HG02973 (cell line): ENCODE measurements around the gene PDCL3.

Source experiments
- ATAC-seq: cut with Tn5 transposase; IDR thresholded peaks from one replicate; pipeline ENCODE4 v1.9.1; 2021; ENCODE audit warnings: moderate library complexity; ENCODE audit not compliant: unreplicated experiment

PDCL3 gene

GRCh38 chr2:100560216-100560830 lies 2.5 kb upstream of the PDCL3 start:
- ATAC-seq: no peak

GRCh38 chr2:100561191-100561590 lies 1.6 kb upstream of the PDCL3 start:
- ATAC-seq: no peak

GRCh38 chr2:100563407-100564247 lies 834 bp downstream of the PDCL3 start:
- peak; percentile 9 for ATAC-seq

DNA sequence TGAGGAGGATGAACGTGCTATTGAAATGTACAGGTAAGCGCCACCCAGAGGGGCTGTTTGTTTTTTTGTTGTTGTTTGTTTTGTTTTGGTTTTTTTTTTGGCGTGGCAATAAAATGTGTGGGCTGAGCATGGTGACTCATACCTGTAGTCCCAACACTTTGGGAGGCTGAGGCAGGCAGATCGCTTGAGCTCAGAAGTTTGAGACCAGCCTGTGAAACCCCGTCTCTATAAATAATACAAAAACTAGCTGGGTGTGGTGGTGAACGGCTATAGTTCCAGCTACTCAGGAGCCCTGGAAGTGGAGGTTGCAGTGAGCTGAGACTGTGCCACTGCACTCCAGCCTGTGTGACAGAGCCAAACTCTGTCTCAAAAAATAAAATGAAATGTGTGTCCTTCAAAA lies 6.2 kb downstream of the PDCL3 start:
- ATAC-seq: no peak

- no peak for ATAC-seq
Observed at GRCh38 chr2:100571668-100572067, 8.9 kb downstream of the PDCL3 start.

DNA sequence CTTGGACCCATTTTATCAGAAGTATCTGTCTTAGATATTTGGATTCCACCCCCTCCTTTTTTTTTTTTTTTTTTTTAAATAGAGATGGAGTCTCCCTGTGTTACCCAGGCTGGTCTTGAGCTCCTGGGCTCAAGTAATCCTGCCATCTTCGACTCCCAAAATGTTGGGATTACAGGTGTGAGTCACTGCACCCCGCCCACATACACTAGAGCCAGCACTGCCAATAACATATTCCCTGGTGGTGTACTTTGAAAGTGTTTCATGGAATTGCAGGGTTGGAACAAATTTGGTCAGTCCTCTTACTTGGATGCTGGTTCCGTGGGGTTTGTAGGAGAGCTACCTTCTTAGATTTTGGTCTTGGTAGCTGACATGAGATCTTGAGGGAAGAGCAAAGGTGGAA lies 15.0 kb downstream of the PDCL3 start:
- ATAC-seq: no peak

GRCh38 chr2:100580367-100581276 lies 17.8 kb downstream of the PDCL3 start:
- peak; percentile 73 for ATAC-seq

GRCh38 chr2:100581277-100581612 lies 18.5 kb downstream of the PDCL3 start:
- ATAC-seq: no peak

GRCh38 chr2:100584816-100585215 lies 22.0 kb downstream of the PDCL3 start:
- ATAC-seq: no peak

DNA sequence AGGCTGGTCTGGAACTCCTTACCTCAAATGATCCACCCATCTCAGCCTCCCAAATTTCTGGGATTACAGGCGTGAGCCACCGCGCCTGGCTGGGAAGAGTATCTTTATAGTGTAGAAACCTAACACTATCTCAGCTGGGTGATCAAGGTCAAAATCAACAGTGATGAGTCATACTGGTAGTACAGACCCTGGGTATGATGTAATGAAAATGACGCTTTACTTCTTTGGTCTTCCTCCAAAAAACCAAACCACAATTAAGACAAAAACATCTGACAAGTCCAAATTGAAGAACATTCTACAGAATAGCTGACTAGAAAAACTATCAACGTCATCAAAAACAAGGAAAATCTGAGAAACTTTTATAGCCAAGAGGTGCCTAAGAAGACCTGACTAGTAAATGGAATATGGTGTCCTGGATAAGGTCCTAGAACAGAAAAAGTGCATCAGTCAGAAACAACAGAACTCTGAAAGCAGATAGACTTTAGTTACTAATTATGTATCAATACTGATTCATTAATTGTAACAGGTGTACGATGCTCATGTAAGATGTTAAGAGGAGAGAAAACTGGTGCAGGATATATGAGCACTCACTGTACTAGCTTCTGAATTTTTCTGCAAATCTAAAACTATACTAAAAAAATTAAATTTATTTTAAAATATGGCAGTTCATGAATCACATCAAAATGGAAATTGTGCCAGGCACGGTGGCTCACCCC lies 25.4 kb downstream of the PDCL3 start:
- peak; percentile 65 for ATAC-seq

GRCh38 chr2:100589527-100589926 lies 26.7 kb downstream of the PDCL3 start:
- no peak for ATAC-seq

DNA sequence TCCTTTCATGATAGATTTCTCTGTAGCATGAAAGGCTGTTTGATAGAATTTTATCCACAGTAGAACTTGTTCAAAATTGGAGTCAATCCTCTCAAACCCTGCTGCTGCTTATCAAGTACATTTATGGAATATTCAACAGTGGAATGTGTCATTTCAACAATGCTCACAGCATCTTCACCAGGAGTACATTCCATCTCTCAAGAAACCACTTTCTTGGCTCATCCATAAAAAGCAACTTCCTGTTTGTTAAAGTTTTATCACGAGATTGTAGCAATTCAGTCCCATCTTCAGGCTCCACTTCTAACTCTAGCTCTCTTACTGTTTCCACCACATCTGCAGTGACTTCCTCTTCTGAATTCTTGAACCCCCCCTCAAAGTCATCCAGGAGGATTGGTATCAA lies 29.4 kb downstream of the PDCL3 start:
- ATAC-seq: no peak

- ATAC-seq: no peak
Observed at GRCh38 chr2:100596465-100596864, 33.7 kb downstream of the PDCL3 start.

DNA sequence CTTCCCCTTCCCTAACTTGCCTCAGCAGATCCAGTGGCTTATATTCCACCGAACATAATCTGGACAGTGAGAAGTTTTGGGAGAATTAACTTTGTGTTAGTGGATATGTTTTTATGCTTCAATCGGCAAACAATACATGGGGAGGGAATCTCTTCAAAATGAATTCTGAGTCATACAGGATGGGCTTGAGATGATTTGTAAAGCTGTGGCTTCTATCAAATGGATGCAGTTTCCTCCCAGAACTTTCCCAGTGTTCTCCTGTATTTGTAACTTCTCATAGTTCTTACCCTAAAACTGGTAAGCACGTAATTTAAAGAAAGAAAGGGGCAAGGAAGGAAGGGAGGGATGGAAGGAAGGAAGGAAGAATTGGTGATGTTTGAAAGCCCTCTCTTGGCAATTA lies 36.8 kb downstream of the PDCL3 start:
- no peak for ATAC-seq

GRCh38 chr2:100601661-100602060 lies 38.9 kb downstream of the PDCL3 start:
- no peak for ATAC-seq

DNA sequence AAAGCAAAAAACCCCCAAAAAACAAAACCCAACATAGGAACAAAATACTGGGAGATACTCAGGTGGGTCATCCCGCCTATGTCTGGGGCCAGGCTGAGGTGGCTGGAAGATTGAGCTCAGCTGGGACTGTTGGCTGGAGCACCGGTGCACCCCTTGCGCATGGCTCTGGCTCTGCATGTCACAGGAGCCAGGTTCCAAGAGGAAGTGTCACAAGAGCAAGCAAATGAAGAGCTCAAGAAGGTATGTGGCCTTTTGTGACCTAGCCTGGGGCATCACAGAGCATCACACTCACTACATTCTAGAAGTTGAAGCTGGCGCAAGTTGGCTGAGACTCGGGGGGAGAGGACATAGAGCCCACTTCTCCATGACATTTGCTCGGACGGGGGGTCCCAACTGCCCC lies 40.6 kb downstream of the PDCL3 start:
- ATAC-seq: no peak

DNA sequence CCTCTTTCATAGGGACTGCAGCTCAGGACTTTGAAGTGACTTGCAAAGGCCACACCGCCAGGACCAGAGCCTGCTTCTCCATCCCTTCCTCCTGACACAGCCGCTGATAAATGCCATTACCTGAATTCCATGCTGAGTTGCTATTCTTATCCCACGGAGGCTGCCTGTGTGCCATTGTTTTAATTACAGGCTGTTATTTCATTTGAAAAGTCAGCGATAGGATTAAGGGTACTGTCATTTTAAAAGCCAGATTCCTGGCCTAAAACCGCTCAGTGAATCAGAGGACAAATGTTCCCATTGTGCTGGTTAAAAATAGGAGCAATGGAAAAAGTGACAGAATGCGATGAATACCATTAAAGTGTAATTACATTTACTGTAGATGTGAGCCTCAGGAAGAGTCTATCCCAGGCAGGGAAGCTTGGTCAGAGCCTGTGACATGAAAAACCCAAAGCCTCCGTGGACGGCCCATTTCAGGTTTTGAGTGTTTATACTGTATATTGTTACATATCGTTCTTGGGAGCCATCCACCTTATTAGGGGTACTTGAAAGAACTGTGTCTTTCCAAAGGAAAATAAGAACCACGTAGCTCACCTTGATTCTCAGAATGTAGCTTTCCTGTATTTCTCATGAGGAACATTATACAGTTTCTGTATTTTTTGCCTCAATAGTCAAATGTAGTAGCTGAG lies 41.3 kb downstream of the PDCL3 start:
- ATAC-seq: no peak

GRCh38 chr2:100606332-100606725 lies 43.5 kb downstream of the PDCL3 start:
- no peak for ATAC-seq

DNA sequence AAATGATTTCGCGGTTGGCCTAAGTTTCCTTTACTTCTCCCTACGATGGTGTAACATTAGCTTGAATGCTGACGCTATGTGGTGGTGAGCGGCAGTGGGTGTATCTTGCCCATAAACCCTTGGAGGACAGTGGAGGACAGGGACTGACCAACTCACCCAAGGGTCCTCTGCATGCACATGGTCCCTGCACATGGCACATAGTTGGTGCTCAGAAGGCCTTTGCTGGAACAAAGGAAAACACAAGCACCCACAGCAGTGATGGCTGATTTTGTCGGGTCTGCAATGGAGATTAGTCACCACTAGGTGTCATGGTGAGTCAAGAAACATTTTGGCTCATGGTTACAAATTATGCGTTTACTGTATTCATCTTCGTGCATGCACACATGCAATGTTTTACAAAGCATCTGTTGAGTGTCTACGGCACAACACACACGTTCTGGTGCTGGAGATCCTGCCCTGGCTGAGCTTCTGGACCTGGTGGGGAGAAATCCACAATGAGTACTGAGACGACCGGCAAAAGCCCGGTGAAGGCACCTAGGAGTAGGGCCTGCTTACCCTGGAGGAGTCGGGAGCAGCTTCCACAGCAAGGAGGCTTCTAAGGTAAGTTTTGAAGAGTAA lies 44.0 kb downstream of the PDCL3 start:
- no peak for ATAC-seq

DNA sequence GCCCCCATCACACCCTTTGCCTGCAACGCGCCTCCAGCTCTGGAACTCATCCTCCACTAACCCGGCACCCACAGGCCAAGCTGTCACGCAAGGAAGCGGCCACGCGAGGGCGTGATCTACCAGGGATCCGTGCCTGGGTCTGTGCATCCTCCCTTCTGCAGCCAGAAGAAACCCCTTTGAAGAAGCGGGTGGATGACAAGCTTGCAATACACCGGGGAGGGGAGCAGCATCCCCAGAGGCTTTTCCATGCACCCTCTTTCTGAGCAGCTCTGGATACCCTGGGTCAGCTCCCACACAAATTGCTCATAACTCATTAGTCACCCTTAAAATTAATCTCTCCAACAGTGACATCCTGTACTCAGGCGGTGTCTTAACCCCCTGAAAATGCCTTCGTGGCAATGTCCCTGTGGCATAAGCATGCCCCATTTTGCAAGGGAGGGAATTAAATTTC lies 47.6 kb downstream of the PDCL3 start:
- ATAC-seq: no peak
